ENCODE results near the gene ITGA3.

Gene ITGA3

GRCh38 chr17:50072925-50073324, 17.0 kb downstream of the ITGA3 start:
- DNase-seq, result no peak

GRCh38 chr17:50074227-50074626, 18.3 kb downstream of the ITGA3 start:
- DNase-seq, result no peak

- DNase-seq, result no peak
Measured at GRCh38 chr17:50075446-50076032, 19.6 kb downstream of the ITGA3 start.

GRCh38 chr17:50076221-50076590, 20.3 kb downstream of the ITGA3 start:
- DNase-seq, result no peak

- DNase-seq, result peak; percentile 94
Measured at GRCh38 chr17:50076591-50077235, 20.8 kb downstream of the ITGA3 start.

GRCh38 chr17:50078430-50078829, 22.5 kb downstream of the ITGA3 start:
- DNase-seq, result no peak

- DNase-seq, result peak; percentile 74
Measured at GRCh38 chr17:50079334-50080095, 23.6 kb downstream of the ITGA3 start.

- DNase-seq, result no peak
Measured at GRCh38 chr17:50080096-50080480, 24.2 kb downstream of the ITGA3 start.

GRCh38 chr17:50080827-50081226, 24.9 kb downstream of the ITGA3 start:
- DNase-seq, result no peak

GRCh38 chr17:50081757-50082156, 25.8 kb downstream of the ITGA3 start:
- no peak for DNase-seq

GRCh38 chr17:50087246-50087911, 31.5 kb downstream of the ITGA3 start:
- DNase-seq, result peak; percentile 88

GRCh38 chr17:50087912-50088405, 32.0 kb downstream of the ITGA3 start:
- no peak for DNase-seq

- no peak for DNase-seq
Measured at GRCh38 chr17:50088952-50089825, 33.3 kb downstream of the ITGA3 start.

GRCh38 chr17:50090071-50090470, 34.2 kb downstream of the ITGA3 start:
- no peak for DNase-seq

- DNase-seq, result no peak
Measured at GRCh38 chr17:50090971-50091917, 35.3 kb downstream of the ITGA3 start.

- DNase-seq, result no peak
Measured at GRCh38 chr17:50091918-50092285, 36.0 kb downstream of the ITGA3 start.

- no peak for DNase-seq
Measured at GRCh38 chr17:50093246-50093645, 37.3 kb downstream of the ITGA3 start.

GRCh38 chr17:50093807-50094206, 37.9 kb downstream of the ITGA3 start:
- DNase-seq, result no peak

GRCh38 chr17:50094243-50094752, 38.4 kb downstream of the ITGA3 start:
- peak; percentile 96 for DNase-seq

GRCh38 chr17:50094753-50095619, 39.1 kb downstream of the ITGA3 start, which contains the start of gene PDK2:
Gene PDK2, plus strand, starts transcription at chr17:50095351. Its CDS starts 85 bp downstream, at chr17:50095436.
- DNase-seq, result peak; percentile 94
